ENCODE data around the gene ITPR3.

DNA sequence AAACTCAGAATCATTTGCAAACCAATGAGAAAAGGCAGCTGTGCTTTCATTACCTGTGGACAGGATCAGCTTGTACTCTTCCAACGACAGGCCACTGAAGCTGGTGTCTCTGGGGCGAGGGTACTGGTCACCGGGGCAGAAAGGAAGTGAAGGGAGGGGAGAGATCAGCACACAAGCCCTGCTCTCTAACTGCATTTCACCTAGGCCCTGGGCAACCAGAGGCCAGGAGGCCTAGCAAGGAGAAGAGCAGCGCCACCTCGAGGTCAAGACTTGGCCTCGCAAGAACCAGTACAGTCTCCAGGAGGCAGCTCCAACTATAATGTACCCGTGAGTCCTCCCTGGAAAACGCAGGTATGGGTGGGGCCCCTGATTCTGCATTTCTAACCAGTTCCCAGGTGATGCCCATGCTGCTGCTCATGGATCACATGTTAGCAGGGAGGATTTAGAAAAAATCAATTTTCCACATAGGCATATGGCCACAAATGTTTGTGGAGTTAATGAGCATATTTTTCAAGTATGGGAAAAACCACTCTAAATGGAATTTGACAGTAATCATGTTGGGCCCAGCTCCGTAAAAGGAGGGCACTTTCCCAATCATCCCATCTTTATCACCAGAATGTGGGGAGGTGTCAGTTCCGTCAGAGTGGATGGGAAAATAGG is 79.4 kb downstream of the ITPR3 start:
- TF ChIP-seq, protein P1, sequence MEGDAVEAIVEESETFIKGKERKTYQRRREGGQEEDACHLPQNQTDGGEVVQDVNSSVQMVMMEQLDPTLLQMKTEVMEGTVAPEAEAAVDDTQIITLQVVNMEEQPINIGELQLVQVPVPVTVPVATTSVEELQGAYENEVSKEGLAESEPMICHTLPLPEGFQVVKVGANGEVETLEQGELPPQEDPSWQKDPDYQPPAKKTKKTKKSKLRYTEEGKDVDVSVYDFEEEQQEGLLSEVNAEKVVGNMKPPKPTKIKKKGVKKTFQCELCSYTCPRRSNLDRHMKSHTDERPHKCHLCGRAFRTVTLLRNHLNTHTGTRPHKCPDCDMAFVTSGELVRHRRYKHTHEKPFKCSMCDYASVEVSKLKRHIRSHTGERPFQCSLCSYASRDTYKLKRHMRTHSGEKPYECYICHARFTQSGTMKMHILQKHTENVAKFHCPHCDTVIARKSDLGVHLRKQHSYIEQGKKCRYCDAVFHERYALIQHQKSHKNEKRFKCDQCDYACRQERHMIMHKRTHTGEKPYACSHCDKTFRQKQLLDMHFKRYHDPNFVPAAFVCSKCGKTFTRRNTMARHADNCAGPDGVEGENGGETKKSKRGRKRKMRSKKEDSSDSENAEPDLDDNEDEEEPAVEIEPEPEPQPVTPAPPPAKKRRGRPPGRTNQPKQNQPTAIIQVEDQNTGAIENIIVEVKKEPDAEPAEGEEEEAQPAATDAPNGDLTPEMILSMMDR (conservative IDR thresholded peaks at IDR 0.05), result peak; percentile 78
- TF ChIP-seq ZFX (IDR thresholded peaks at IDR 0.05), result no peak

Data from C4-2B (cell line).